GM21381 (cell line): Measurements from ENCODE around the gene ADI1.

Source experiments
- ATAC-seq: cut with Tn5 transposase; IDR thresholded peaks from one replicate; pipeline ENCODE4 v1.9.1; 2021; ENCODE audit warnings: mild to moderate bottlenecking, moderate library complexity; ENCODE audit not compliant: unreplicated experiment

The ADI1 gene, protein sequence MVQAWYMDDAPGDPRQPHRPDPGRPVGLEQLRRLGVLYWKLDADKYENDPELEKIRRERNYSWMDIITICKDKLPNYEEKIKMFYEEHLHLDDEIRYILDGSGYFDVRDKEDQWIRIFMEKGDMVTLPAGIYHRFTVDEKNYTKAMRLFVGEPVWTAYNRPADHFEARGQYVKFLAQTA

DNA sequence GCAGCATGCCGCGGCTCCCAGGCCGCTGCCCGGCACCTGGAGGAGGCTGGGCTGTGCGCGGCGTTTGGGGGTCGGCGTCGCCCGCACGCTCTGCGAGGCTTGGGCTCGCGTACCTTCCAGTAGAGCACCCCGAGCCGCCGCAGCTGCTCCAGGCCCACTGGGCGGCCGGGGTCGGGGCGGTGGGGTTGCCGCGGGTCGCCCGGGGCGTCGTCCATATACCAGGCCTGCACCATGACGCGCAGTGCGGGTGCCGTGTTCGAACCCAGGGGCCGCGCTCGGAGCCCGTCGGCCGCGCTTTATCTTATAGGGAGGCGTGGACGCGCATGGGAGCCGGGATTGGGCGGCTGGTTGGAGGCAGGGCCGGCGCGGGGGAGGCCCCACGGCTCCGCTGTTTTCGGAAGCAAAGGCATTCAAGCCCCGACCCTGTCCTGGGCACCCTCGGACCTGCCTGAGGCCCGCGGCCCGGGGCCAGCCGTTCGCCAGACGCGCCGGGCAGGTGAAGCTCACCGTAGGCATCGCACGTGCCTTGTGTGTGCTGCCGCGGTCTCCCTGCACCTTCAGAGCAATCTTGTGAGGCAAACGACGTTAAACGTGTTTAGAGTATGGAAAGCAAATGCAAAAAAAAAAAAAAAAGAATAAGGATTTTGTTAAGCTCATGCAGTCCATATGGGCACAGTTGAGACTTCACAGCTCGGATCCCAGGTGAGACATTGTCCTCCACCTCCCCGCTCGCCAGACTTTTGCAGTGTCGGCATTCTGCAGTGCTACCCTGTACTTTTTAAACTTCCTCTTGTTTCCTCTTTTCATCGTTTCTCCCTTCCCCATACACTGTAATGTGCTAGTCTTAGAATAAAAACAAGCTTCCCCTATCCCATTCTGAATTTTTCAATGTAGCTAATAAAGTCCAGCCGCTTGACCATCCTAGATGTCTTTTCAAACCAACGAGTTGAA is at the start of gene ADI1:
Gene ADI1 (minus strand): TSS at position 277 of the 951 bp plus-strand sequence. CDS start 44 bp downstream, at position 233.
- ATAC-seq = peak; percentile 61

DNA sequence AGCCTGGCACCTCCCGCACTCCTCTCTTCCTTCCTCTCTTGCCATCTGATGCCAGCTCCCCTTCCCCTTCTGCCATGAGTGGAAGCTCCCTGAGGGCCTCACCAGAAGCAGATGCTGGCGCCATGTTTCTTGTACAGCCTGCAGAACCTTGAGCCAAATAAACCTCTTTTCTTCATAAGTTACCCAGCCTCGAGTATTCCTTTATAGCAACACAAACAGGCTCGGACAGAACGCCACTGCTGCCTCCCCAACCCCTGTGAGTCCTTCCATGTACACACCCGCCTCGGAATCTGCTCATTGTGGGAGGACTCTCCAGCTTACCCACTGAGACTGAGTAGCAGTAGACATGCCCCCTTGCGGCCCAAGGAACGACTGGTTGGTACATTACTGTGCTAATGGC is 47.5 kb upstream of the ADI1 start:
- ATAC-seq = no peak

DNA sequence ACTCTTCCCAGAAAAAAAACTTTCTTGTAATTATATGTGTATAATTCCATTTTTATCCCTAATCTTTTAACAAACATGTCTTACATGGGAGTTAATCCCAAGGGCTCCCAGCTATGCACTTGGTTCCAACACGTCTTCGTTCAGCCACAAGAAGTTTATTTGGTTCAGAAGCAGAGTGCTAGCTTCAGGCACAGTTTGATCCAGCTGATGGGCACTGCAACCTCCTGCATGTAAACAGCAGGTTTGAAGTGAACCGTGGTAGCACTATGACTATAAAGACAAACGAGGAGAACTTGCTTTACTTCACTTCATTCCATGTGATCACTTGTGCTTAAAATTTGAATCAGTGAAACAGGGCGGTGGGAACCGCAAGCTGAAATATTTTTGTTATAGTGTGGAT is 45.8 kb upstream of the ADI1 start:
- no peak for ATAC-seq

DNA sequence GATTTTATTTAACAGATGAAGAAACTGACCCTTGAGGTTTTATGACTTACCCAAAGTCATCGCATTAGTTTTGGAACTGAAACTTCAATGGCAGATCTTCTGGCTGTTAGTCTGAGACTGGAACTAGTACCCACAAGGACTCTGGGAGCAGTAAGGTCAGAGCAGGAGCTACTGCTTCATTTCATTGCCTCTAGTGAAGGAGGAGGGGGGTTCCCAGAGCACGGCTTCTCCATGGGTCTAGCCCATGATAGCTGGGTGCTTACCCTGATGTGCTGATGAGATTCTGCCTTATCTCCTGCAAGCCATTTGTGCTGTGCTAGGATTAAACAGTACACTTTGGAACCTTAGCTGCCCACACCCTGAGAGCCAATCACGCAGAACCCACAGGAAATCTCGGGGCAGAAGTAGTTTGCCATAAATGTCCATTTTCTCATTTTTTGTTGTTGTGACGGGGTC is 44.2 kb upstream of the ADI1 start:
- ATAC-seq = peak; percentile 49

DNA sequence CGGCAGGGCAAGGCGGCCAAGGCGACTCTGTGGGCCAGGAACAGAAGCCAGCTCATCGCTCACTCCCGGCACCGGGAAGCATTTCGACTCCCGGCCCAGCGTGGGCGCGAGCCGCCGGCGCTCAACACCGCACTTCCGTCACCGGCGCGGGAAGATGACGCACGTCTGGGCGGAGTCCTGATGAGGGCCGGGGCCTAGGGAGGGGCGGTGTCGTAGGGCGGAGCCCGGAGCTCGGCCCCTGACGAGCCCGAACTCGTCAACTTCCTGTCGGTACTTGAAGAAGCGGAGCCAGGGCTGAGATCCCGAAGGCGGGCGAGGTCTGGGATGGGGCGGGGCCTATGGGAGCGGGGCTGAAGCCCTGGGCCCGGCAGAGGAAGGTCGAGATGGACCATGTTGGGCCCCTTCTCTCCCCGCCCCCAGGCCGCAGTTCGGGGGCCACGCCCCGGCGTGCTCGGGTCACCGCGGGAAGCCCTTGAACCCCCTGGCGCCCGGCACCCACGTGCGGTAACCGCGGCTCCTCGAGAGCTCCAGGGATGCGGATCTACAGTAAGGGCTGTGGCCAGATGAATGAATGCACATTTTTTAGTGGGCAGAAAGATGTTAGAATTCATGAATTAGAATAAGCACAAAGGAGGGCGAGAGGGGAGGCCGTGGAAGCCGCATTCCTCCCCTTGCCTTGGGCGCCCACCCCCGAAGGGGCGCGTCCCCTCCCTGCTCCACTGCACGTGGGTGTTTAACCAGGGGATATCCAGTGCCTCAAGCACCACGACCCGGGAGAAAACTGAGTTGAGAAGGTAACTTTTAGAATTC is 39.1 kb upstream of the ADI1 start, which contains the start of gene RNASEH1:
Gene RNASEH1 (minus strand): TSS at position 129 of the 810 bp plus-strand sequence. CDS start 73 bp downstream, at position 56.
- ATAC-seq = peak; percentile 95

DNA sequence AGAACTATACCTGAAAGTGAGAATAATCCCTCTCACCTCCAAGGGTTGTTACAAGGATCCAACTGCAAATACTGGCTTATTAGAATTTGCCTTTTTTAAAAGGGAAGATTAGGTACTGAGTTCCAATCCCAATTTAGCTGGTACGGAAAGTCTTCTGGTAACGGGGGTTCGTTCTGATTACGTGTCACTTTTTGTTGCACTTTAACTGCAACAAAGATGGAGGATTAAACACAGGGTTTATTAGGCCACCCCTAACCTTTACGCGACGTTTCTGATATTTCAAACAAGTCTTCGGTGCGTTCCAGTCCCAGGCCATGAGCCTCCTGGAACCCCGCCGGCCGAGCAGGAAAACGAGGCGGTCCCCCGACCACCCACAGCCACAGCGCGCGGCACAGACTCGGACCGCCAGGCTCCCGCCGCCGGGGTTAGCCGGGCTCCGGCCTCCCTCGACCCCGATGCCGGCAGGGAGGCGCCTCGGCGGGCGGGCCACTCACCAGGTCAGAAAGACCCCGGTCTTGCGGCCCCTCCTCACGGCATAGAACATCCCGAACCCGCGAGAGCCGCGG is 38.4 kb upstream of the ADI1 start:
- ATAC-seq = peak; percentile 20

DNA sequence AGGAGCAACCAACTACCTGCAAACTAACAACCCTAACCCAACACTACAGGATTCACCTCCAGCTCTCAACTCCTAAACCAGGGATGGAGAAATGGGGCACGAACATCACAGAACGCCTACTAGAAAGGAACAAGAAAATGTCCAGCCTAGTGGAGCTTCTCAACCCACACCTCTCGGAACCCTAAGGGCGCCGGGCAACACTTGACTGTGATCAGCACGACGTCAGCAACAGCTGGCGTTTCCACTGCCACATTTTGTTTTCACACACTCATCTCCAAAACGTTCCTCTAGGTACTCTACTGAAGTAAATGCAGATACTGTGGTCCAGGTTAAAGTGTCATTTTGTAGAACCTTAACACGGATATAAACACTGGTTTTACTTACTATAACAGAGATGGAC is 34.6 kb upstream of the ADI1 start:
- ATAC-seq = no peak

DNA sequence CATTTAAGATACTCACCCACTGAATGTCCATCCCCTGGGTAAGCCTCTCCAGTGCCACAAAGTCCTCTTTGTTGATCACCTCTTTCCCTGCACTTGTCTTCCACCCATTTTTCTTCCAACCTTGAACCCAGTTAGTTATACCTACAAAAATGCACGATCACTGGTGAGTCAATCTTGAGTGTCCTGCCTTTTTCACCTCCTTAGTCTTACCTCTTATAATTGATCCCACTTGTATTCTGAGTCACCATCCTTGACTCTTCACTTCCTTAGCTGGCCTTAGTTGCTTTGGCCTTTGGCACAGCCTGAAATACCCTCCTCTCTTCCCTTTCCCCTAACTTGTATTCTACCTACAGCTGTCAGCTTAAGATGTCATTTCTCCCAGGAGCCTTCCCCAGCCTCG is 28.6 kb upstream of the ADI1 start:
- ATAC-seq = no peak

DNA sequence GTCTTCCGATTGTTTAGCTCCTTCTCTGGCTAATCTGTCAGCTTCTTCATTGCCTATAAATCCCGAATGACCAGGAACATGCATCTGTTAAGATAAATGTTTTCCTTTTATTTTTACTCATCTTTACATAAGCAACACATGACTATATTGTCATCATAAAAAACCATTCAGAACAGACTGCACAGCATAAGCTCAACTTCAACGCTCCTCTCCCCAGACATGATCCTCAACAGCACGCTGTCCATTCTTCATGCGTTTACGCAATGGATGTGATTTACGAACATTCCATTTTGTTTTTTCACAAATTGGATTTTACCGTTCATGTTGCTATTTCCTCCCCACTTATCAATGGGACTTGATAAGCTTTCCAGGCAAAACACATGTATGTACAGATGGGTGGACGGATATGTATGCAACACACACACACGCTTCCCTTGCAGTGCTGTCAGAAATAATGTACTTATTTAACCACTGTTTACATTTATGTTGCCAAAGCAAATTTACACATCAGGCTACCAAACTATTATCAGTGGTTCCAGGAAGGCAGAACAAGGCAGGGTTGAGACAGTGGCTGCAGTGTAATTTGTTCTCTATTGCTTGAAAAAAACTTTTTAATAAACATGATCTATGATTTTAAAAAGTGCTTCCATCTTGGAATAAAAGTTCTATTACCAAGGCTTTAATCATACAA is 26.6 kb upstream of the ADI1 start:
- ATAC-seq = no peak

DNA sequence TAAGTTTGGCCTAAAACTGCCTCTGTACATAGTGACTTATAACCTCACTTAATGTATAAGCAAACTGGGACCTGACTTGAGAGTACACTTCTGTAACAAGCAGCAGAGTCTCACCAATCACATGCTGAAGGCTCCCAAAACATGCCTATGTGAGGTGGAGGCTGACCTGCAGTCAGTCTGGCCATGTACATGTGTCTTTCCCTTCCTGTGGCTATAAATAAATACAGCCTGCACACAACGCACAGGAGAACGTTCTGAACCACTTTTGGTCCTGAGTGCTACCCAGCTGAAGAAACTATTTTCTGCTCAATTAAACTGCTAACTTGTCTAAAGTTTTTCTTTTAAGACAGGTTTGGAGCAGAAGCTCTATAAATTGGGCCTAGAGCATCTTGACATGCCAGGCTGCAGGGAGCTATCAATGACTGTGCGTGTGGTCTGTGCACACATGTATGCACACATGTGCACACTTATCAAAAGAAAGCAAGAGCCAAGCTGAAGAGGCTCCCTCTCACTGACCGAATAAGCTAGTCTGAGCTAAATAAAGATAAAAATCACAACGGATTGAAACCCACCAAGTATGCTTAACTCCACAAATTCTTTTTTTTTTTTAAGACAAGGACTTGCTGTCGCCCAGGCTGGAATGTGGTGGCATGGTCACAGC is 23.8 kb upstream of the ADI1 start:
- no peak for ATAC-seq

DNA sequence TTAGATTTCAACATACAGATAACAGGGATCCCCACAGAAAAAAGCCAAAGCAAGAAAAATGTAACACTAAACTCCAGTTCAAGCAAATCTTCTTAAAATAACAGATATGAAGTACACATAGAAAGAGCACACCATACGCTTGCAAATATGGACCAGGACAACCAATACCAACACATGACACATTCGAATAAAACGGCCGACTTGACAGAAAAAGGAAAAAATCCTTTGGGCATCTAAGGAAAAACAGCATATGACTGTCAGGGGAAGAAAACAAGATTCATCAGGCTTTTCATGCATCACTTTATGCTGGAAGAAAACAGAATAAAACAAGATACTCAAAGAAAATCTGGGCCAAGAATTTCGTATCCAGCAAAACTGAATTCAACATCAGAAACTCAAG is 22.8 kb upstream of the ADI1 start:
- no peak for ATAC-seq

DNA sequence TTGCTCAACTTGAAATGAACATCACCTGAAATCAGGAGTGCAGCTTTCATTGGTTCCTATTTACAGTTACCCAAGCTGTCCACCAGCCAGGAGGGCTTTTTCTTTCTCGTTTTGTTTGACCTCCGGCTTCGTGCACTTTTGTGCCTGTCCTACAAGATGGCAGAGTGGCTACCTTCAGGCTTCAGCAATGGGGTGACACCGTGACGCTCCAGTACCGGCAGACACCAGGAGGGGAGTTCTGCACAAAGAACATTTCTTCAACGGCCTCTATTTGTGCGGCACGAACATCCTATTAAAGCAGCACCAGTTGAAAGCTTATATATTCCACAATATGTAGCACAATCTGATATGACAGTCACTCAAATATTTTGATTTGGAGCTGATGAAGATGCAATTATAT is 20.5 kb upstream of the ADI1 start:
- no peak for ATAC-seq

DNA sequence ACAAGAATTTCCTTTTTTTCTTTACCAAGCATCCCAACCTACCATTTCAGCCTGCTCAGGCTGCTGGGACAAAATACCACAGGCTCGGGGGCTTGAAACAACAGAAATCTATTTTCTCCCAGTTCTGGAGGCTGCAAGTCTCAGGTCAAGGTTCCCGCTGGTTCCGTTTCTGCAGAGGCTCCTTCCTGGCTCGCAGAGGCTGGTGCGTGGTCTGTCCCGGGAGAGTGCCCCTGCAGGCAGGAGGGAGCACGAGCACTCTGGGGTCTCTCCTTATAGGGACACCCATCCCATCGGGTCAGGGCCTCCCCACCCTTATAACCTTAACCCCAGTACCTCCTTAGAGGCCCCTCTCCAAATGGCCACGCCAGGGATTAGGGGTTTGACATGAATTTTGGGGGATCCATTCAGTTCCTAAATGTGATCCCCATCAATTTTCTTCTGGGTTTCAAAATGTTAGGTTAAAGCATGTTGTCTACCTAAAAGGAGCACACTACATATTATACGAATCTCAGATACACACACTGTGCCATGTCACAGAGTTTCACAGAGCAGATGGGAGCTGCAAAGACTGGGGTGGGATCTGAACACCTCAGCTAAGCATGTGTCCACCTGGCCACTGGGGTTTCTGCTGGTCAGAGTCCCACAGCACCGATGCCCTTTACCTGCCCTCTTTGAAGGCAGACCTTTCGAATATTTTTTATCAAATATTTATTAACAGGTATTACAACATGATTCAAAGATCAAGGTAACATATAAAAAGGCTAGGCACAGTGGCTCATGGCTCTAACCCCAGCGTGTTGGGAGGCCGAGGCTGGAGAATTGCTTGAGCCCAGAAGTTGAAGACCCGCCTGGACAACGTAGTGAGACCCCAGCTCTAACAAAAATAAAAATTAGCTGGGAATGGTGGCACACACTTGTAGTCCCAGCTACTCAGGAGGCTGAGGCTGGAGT is 17.6 kb upstream of the ADI1 start:
- no peak for ATAC-seq

DNA sequence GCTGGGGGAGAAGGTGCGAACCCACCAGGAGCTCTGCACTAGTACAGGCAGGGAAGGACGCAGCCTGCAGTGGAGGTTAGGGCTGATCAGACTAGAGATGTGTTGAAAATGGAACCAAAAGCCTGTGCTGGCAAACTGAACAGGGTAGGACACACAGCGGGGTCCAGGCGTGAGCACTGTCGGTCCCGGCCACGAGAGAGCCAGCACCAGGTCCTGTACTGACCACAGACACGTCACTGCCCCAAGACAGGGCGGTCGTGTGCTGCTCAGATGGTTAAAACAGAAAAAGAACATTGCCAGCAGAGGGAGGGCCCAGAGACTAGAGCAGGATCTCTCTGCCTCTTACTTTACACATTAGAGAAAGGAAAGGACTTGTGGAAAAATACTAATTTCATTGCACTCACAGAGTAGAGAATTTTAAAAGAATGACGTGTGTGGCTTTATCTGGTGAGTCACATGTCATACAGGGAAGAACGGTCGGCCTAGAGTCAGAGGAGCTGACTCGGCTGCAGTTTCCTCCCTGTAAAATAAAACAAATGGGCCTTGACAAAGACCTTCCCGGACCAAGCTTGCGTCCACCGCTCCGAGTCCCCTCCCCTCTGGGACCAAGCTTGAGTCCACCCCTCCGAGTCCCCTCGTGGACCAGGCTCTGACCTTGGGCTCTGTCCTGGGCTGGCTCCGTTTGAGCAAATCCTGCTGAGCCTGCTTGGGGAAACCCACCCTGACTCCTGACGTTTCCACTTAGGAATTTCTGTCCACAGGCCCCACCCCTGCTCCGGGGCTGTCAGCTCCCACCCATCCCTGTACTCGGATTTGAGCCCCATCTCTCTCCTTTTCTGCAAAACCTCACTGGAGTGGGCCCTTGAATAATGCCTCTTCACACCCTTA is 16.7 kb upstream of the ADI1 start:
- no peak for ATAC-seq

DNA sequence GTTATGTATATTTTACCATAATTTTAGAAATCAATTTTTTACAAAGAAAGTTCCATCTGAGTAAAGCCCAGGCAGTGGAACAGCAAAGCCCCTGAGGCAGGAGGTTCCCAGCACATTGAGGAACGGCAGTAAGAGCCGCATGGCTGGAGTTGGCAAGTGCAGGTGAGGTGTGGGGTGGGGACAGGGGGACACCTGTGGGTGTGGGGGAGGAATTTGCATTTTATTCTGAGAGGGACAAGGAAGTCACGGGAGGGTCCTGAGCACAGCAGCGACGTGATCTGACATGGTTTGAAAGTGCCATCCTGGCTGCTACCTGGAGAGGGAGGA is 16.1 kb upstream of the ADI1 start:
- no peak for ATAC-seq

DNA sequence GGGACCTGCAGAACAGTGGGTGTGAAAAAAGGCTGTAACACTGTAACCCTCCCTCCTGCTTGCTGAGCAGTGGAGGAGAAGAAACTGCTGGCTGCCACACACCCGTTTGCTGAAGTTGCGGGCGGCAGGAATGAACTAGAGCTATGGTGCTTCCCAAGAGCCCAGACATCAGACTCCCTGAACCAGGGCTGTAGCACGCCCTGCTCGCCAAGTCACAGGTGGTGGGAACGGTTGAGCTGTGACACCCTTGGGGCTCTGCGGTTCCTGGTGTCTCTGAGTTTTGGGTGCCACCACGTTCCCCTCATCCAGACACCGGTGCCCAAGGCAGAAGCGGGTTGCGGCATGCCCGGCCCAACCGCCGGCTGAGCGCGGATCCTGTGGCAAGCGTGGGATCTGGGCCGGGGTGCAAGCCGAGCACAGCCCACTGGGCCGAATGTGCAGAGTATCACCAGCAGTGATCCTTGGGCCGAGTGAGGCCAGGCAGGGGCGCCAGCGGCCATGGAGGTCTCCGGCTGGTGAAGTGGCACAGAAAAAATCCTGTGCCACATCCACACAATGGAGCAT is 15.0 kb upstream of the ADI1 start:
- no peak for ATAC-seq

DNA sequence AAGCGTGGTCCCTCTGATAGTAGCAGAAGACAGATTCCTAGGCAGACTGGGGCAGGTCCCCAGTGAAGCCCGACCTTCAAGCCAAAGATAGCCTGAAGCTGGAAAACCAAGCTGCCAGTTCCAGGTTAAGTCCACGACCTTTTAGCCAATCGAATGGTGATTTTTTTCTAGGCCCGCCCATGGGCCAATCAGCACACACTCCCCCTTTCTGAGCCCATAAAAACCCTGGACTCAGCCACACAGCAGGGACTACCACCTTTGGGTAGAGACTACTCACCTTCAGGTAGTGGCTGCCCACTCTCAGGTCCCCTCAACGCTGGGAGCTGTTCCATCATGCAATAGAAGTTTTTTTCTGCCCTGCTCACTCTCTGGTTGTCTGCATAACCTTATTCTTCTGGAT is 14.5 kb upstream of the ADI1 start:
- ATAC-seq = no peak

DNA sequence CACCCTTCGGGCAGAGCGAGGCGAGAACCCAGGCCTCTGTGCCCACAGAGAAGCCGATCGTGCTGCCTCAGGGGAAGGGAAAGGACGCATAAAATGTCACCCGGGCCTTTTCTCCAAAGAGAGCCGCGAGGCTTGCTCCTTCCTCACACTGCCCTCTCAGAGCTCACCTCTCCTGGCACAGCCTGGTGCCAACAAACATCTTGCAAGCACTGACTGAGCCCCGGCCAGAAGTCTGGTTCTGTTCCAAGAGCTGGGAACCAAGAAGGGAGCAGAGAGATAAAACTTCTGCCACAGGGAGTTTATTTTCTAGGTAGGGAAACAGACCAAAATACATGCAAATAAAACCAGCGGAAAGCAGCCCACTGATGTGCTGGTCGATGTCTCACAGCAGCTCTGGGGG is 13.6 kb upstream of the ADI1 start:
- ATAC-seq = no peak
